Activated effector memory CD4-positive, alpha-beta T cell treated with Interleukin-2 at 50 U/mL for 16 hours (primary cell): ENCODE data around the gene VLDLR.
"Not testable (repeated sequence)": the region's sequence is repeated elsewhere in the genome, so short reads cannot be mapped to it uniquely, and the experiment has no call there.

ENCODE experiments used
- DNase-seq: peaks from one replicate; pipeline ENCODE4 v3.0.0-alpha.2; 2020

The VLDLR gene

GRCh38 chr9:2664174-2665065 is 42.8 kb downstream of the VLDLR start:
- DNase-seq: no peak

GRCh38 chr9:2666569-2666968 is 45.0 kb downstream of the VLDLR start:
- DNase-seq: no peak

GRCh38 chr9:2673161-2673560 is 51.6 kb downstream of the VLDLR start:
- no peak for DNase-seq

GRCh38 chr9:2674141-2674824 is 52.7 kb downstream of the VLDLR start:
- DNase-seq: no peak

GRCh38 chr9:2675834-2676233 is 54.2 kb downstream of the VLDLR start:
- DNase-seq: no peak

GRCh38 chr9:2676466-2676865 is 54.9 kb downstream of the VLDLR start:
- no peak for DNase-seq

GRCh38 chr9:2677915-2678889 is 56.6 kb downstream of the VLDLR start:
- no peak for DNase-seq

- no peak for DNase-seq
Measured at GRCh38 chr9:2679011-2679410, 57.4 kb downstream of the VLDLR start.

GRCh38 chr9:2681981-2682380 is 60.4 kb downstream of the VLDLR start:
- no peak for DNase-seq

- DNase-seq: no peak
Measured at GRCh38 chr9:2686911-2687310, 65.3 kb downstream of the VLDLR start.

GRCh38 chr9:2688636-2689035 is 67.0 kb downstream of the VLDLR start:
- no peak for DNase-seq

GRCh38 chr9:2691212-2691611 is 69.6 kb downstream of the VLDLR start:
- no peak for DNase-seq

- no peak for DNase-seq
Measured at GRCh38 chr9:2691626-2692025, 70.0 kb downstream of the VLDLR start.

- no peak for DNase-seq
Measured at GRCh38 chr9:2693056-2693455, 71.5 kb downstream of the VLDLR start.

- DNase-seq: no peak
Measured at GRCh38 chr9:2697492-2697891, 75.9 kb downstream of the VLDLR start.

GRCh38 chr9:2700398-2700797 is 78.8 kb downstream of the VLDLR start:
- no peak for DNase-seq

- DNase-seq: no peak
Measured at GRCh38 chr9:2700909-2701550, 79.4 kb downstream of the VLDLR start.

GRCh38 chr9:2704504-2704903 is 82.9 kb downstream of the VLDLR start:
- DNase-seq: no peak

- DNase-seq: not testable (repeated sequence)
Measured at GRCh38 chr9:2707256-2707655, 85.7 kb downstream of the VLDLR start.
